ENCODE results near the gene ADORA2A. TPM values are rescaled to one million over a fixed set of nuclear protein-coding genes. Genes with fewer than 3 reads are reported as not detected.

Gene ADORA2A
- total and polyA plus RNA-seq, 2 of the 8 experiments (the other 6 are each of a cell fraction or from before 2014, with no cell fraction given): 7.1 to 20.3 TPM

GRCh38 chr22:24424901-24425775, 2.3 kb upstream of the ADORA2A start:
- H3K4me3 ChIP-seq (ENCODE audit: extremely low read depth in 1 of 4, insufficient read depth in 2 of 4, low read depth in 3 of 4, low read length in 4 of 4): peak overlapping the region in 3 of 4 experiments; percentile 53 to 73 (median 57); a peak in 5 of 8 replicates
- no peak for TF ChIP-seq TEAD4 (IDR thresholded peaks at IDR 0.05; ENCODE audit: low read depth, low read length)
- TF ChIP-seq RXRA (IDR thresholded peaks at IDR 0.05; ENCODE audit: insufficient read depth, low read depth, low read length): no peak
- no peak for TF ChIP-seq CBX8 (IDR thresholded peaks at IDR 0.05; ENCODE audit: borderline replicate concordance, low read depth, low read length)
- no peak for TF ChIP-seq SIX5 (IDR thresholded peaks at IDR 0.05; ENCODE audit: low read depth, low read length)
- TF ChIP-seq TBP (IDR thresholded peaks at IDR 0.05; ENCODE audit: low read depth, low read length): no peak
- TF ChIP-seq POLR2AphosphoS5 (IDR thresholded peaks at IDR 0.05; ENCODE audit: low read depth, low read length): no peak
- no peak for TF ChIP-seq SP4 (IDR thresholded peaks at IDR 0.05; ENCODE audit: low read length)
- TF ChIP-seq CHD1 (IDR thresholded peaks at IDR 0.05; ENCODE audit: low read depth, low read length): no peak
- TF ChIP-seq CHD2 (IDR thresholded peaks at IDR 0.05; ENCODE audit: low read length): no peak
- no peak for TF ChIP-seq ZNF274 (IDR thresholded peaks at IDR 0.05; ENCODE audit: borderline replicate concordance, extremely low read depth, low read length)
- no peak for TF ChIP-seq NRF1 (IDR thresholded peaks at IDR 0.05; ENCODE audit: low read depth, low read length)
- no peak for TF ChIP-seq GTF2F1 (IDR thresholded peaks at IDR 0.05; ENCODE audit: borderline replicate concordance, low read depth, low read length)
- TF ChIP-seq JUND (IDR thresholded peaks at IDR 0.05; ENCODE audit: low read length): no peak

More at GRCh38 chr22:24424901-24425775, 2.3 kb upstream of the ADORA2A start:
- Histone ChIP-seq H4K8ac (ENCODE audit: extremely low read depth, insufficient read depth, low read length) (no peak overlapping the region; the same call in none of the 2 replicates), H2AFZ (ENCODE audit: low read length) (no peak overlapping the region), H2BK120ac (replicated peaks; ENCODE audit: low read depth, low read length) (no peak overlapping the region), H4K20me1 (replicated peaks in 1 of 2; ENCODE audit: control insufficient read depth in 1 of 2, insufficient read depth in 2 of 2, low read length in 2 of 2) (no peaks in the 10 kb centered on the region), H3K4ac (replicated peaks; ENCODE audit: insufficient read length, low read depth, low read length) (no peak overlapping the region), H3K23me2 (ENCODE audit: low read depth, low read length) (peaks cover 6% of the 10 kb centered on the region; the same call in 1 of the 2 replicates), H4K91ac (replicated peaks; ENCODE audit: insufficient read length, low read length) (no peak overlapping the region), H2BK5ac (ENCODE audit: low read depth, low read length) (no peak overlapping the region), H2BK12ac (ENCODE audit: low read depth, low read length) (no peak overlapping the region), H3K9ac (replicated peaks in 1 of 4; ENCODE audit: extremely low read depth in 1 of 4, low read depth in 3 of 4, low read length in 3 of 4) (peak overlapping the region in 1 of 4 experiments; percentile 60; a peak in 1 of 7 replicates), H3K23ac (ENCODE audit: insufficient read length) (no peak overlapping the region), H3K56ac (replicated peaks; ENCODE audit: insufficient read length, low read depth, low read length) (no peak overlapping the region), H2BK15ac (ENCODE audit: low read length) (0 out of 2 replicates have a peak overlapping the region, but pooled peaks have one; percentile 1), H3K79me2 (ENCODE audit: control insufficient read depth in 1 of 2, insufficient read depth in 2 of 2, low read length in 2 of 2) (no peaks in the 10 kb centered on the region), H3K36me3 (ENCODE audit: control insufficient read depth in 2 of 4, insufficient read depth in 4 of 4, low read length in 3 of 4) (no peaks in the 10 kb centered on the region), H4K5ac (ENCODE audit: insufficient read length, low read depth, low read length) (no peak overlapping the region), H3K27me3 (replicated peaks in 1 of 4; ENCODE audit: control insufficient read depth in 3 of 4, extremely low read depth in 1 of 4, insufficient read depth in 3 of 4, low read length in 3 of 4) (peaks cover 3 to 23% (median 15%) of the 10 kb centered on the region in 4 experiments), H3K27ac (ENCODE audit: low read depth, low read length) (no peak overlapping the region), H3K9me3 (ENCODE audit: insufficient read depth in 2 of 2, low read depth in 1 of 2, low read length in 1 of 2) (no peaks in the 10 kb centered on the region), H3K79me1 (ENCODE audit: low read depth, low read length) (no peaks in the 10 kb centered on the region), H3K14ac (ENCODE audit: insufficient read length) (no peak overlapping the region), H3K4me1 (replicated peaks in 1 of 4; ENCODE audit: control insufficient read depth in 3 of 4, insufficient read depth in 4 of 4, low read length in 3 of 4) (peaks cover 4 to 25% (median 16%) of the 10 kb centered on the region in 4 experiments), H3K4me2 (ENCODE audit: insufficient read depth in 1 of 2, low read depth in 2 of 2, low read length in 2 of 2) (peak overlapping the region; percentile 52 to 89; a peak in 3 of 4 replicates), H3K18ac (ENCODE audit: extremely low read depth, low read length) (peak overlapping the region; percentile 51), H2AK5ac (ENCODE audit: low read depth, low read length) (0 out of 2 replicates have a peak overlapping the region, but pooled peaks have one; percentile 6), H2BK20ac (ENCODE audit: low read length) (no peak overlapping the region)
- WGBS, 2 experiments (ENCODE audit: extremely low coverage in 1 of 2, insufficient coverage in 1 of 2, insufficient read length in 1 of 2, insufficient replicate concordance in 2 of 2, low coverage in 1 of 2, low lambda C conversion rate in 2 of 2, missing lambda C conversion rate in 1 of 2): 80% methylated on average over 27 of the region's 32 CpGs; no CpG with 5 or more reads in 1 of the 2 experiments
- ChIA-PET CTCF (ENCODE audit: partially characterized antibody) (interaction anchor here (1.2 to 10.6 kb wide), 14 partner anchors 9 to 98 kb away, joined by 3 to 201 read pairs (median 6); partner anchors contain the start of gene UPB1), POLR2A (ENCODE audit: partially characterized antibody) (interaction anchor here (1.7 to 1.9 kb wide), 2 partner anchors 82 to 96 kb away, joined by 3 to 7 read pairs; no protein-coding TSS in a partner anchor)
- FAIRE-seq: no peak
- no peak for DNase-seq (ENCODE audit: low read depth in 1 of 2, low spot score in 2 of 2)
